HUES64 (cell line): ENCODE results near the gene HTR5A.

Source experiments
- H3K27ac ChIP-seq: 2 replicates; pipeline ENCODE4 v1.7.0; 2013; ENCODE audit warnings: low read depth, low read length, inconsistent platforms
- H3K27me3 ChIP-seq: 2 replicates; pipeline ENCODE4 v1.6.1; 2013; ENCODE audit warnings: mild to moderate bottlenecking, low read length; ENCODE audit not compliant: insufficient read depth
- H3K36me3 ChIP-seq: 2 replicates; pipeline ENCODE4 v1.6.1; 2013; ENCODE audit warnings: mild to moderate bottlenecking, low read length; ENCODE audit not compliant: insufficient read depth
- H3K4me1 ChIP-seq: 2 replicates; pipeline ENCODE4 v1.6.1; 2013; ENCODE audit warnings: mild to moderate bottlenecking, low read length, moderate library complexity; ENCODE audit not compliant: insufficient read depth
- H3K4me3 ChIP-seq: 2 replicates; pipeline ENCODE4 v1.5.1; 2013; ENCODE audit warnings: mild to moderate bottlenecking, low read length, moderate library complexity
- H3K9ac ChIP-seq: 2 replicates; pipeline ENCODE4 v1.6.1; 2013; ENCODE audit warnings: mild to moderate bottlenecking, low read depth, low read length
- H3K9me3 ChIP-seq: 2 replicates; pipeline ENCODE4 v1.6.1; 2013; ENCODE audit warnings: low read depth, low read length; ENCODE audit not compliant: insufficient read depth
- WGBS: fragments of 150-250, 120-280 bp; methylation state at CpG from one replicate; pipeline ENCODE4 v1.1.7; 2013; ENCODE audit warnings: missing lambda C conversion rate; 5-methylcytosine and 5-hydroxymethylcytosine counted together

HTR5A gene

DNA sequence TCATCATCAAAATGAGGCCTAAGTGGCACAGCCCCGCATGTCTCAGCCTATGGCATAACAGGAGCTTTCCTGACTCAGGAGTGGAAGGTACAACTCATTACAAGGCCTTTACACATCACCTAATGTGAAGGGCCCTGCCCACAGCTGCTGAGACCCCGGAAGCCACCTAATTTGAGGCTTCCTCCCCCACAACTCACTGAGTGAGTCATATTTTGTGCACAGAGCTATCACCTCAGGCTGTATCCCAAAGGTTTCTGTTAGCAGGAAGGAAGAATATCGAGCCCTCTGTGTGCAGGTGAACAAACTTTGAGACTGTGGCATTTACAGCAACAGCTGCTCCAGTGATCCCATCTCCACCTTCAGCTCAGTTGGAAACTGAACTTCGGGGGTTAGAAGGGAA lies 20.6 kb downstream of the HTR5A start:
- no peak overlapping the region for H3K27ac ChIP-seq
- H3K36me3 ChIP-seq, result no peaks in the 10 kb centered on the region
- H3K27me3 ChIP-seq, result no peaks in the 10 kb centered on the region

DNA sequence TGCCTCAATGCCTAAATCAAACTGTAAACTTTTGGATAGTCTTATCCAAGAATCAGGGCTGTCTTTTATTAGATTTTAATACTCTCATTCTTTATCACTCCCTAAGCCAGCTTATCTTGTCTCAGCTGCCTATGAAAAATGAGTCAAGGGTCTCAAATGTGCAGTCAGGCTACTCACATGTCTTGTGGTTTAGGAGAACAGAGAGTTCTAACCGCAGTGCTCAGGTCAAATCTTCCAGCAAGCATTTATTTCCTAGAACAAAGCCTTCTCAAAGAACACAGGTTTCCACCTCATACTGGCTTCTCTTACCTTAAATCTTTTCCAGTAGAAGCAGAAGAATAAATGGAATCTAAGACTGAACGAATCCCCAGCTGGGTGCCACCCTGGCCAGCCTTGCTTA lies 23.5 kb downstream of the HTR5A start:
- 91% methylated on average over 2 of the region's 2 CpGs for WGBS
- H3K9ac ChIP-seq, result no peak overlapping the region
- H3K4me3 ChIP-seq, result no peak overlapping the region
- no peaks in the 10 kb centered on the region for H3K4me1 ChIP-seq
- H3K27ac ChIP-seq, result no peak overlapping the region
- H3K27me3 ChIP-seq, result no peaks in the 10 kb centered on the region
- no peaks in the 10 kb centered on the region for H3K36me3 ChIP-seq
- H3K9me3 ChIP-seq, result peaks cover 11% of the 10 kb centered on the region; the same call in 1 of the 2 replicates

More for the DNA sequence above, 20.6 kb downstream of the HTR5A start:
- WGBS, result 91% methylated on average over 4 of the region's 4 CpGs
- Histone ChIP-seq H3K9ac (no peak overlapping the region), H3K9me3 (no peaks in the 10 kb centered on the region), H3K4me1 (peaks cover 9% of the 10 kb centered on the region; the same call in 1 of the 2 replicates), H3K4me3 (no peak overlapping the region)

DNA sequence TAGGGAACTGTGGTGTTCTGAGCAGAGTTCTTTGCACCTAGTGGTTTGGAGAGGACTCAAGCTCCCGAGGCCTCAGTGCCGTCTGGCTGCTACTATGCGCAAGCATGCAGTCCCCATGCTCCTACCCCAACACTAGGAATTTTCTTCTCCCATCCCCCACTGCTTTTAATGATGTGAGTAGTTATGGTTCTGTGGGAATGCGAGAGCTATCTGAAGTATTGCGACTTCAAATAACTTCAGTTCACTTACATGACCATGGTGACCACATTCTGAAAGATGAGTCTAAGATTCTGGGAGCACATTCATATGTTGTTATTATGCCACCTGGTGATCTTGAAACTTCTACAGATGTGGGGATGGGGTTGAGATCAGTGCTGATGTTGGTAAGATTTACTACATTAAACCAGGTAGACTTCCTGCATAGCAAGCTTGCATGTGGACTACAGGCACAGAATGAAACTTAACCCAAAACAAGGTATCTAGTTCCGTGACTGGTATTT lies 24.6 kb downstream of the HTR5A start:
- Histone ChIP-seq H3K27ac (no peak overlapping the region), H3K4me3 (no peak overlapping the region), H3K9me3 (peaks cover 11% of the 10 kb centered on the region; the same call in 1 of the 2 replicates), H3K27me3 (no peaks in the 10 kb centered on the region), H3K36me3 (no peaks in the 10 kb centered on the region), H3K9ac (no peak overlapping the region), H3K4me1 (no peaks in the 10 kb centered on the region)
- 82% methylated on average over 5 of the region's 6 CpGs for WGBS

DNA sequence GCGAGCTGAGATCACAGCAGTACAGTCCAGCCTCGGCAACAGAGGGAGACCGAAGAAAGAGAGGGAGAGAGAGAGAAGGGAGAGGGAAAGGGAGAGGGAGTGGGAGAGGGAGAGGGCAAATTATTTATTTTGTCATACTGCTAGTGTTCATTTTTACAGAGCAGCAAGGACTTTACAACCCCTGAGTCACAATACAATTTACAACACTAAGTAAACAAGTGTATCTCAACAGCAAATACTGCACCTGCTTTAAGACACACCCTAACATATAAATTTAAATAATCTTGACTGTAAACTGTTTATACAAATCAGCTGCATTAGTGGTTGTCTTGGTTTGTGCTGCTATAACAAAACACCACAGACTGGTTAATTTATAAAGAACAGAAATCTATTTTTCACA lies 27.2 kb downstream of the HTR5A start:
- no peak overlapping the region for H3K4me3 ChIP-seq
- H3K27me3 ChIP-seq, result no peaks in the 10 kb centered on the region
- no peak overlapping the region for H3K9ac ChIP-seq
- WGBS, result 82% methylated on average over 3 of the region's 3 CpGs
- H3K4me1 ChIP-seq, result no peaks in the 10 kb centered on the region
- no peak overlapping the region for H3K27ac ChIP-seq
- peaks cover 11% of the 10 kb centered on the region; the same call in 1 of the 2 replicates for H3K9me3 ChIP-seq
- no peaks in the 10 kb centered on the region for H3K36me3 ChIP-seq

DNA sequence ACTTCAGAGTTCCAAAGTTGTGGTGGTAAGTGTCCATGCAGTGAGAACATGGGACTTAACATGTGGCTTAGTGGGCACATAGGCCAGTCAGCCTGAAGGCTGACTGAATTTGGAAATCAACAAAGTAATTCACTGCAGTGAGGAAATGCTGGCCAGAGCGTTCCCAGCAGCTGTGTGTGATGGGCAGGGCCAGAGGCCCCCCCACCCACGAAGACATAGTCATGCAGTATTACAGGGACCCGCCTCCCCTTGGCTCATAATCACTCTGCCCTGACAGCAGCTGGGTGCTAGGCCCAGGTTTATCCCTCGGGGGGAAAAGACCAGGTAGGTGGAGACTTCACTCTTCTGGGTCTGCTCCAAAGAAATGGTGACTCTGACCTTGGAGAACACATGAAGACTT lies 33.7 kb downstream of the HTR5A start:
- H3K27me3 ChIP-seq, result no peaks in the 10 kb centered on the region

DNA sequence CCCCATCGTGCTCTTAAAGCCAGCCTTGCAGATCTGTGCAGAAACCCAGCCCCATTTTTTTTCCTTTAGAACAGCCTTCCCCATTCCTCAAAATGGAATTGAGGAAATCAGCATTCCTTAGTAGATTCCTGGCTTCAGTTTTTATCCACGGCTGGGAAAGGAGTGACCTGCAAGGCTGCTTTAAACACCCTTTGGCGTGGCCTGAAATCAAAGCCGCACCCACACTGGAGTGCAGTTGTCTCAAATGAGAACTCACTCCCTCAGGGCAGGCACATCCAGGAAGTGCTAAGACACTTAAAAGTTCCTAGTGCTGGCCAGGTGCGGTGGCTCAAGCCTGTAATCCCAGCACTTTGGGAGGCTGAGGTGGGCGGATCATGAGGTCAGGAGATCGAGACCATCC lies 34.8 kb downstream of the HTR5A start:
- H3K9ac ChIP-seq, result no peak overlapping the region
- H3K27ac ChIP-seq, result no peak overlapping the region
- 89% methylated on average over 6 of the region's 7 CpGs for WGBS

More for the DNA sequence above, 33.7 kb downstream of the HTR5A start:
- Histone ChIP-seq H3K4me3 (no peak overlapping the region), H3K27ac (no peak overlapping the region), H3K4me1 (peaks cover 7% of the 10 kb centered on the region; the same call in 1 of the 2 replicates), H3K9me3 (no peaks in the 10 kb centered on the region), H3K9ac (no peak overlapping the region), H3K36me3 (no peaks in the 10 kb centered on the region)
- 81% methylated on average over 4 of the region's 4 CpGs for WGBS

DNA sequence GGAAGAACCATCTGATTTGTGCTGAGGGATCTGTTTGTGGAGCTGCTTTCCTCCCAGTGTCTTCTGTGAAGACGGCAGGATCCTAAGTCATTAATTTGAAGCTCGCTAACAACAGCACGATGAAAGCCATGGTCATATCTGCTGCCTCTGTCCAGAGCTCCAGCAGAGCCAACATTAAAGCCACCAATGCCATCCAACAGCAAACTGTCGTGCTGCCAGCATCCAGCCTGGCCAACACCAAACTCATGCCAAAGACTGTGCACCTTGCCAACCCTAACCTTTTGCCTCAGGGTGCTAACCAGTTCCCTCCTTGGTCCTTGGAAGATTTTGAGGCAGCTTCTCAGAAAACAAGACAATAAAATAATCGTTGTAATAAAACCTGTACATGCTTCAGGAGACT lies 36.2 kb downstream of the HTR5A start:
- 95% methylated on average over 5 of the region's 5 CpGs for WGBS
- H3K9ac ChIP-seq, result no peak overlapping the region
- no peaks in the 10 kb centered on the region for H3K36me3 ChIP-seq
- H3K27ac ChIP-seq, result no peak overlapping the region
- H3K9me3 ChIP-seq, result no peaks in the 10 kb centered on the region
- peaks cover 13% of the 10 kb centered on the region; the same call in 1 of the 2 replicates for H3K4me1 ChIP-seq
- no peaks in the 10 kb centered on the region for H3K27me3 ChIP-seq
- H3K4me3 ChIP-seq, result no peak overlapping the region

More for the DNA sequence above, 34.8 kb downstream of the HTR5A start:
- no peaks in the 10 kb centered on the region for H3K36me3 ChIP-seq
- H3K4me1 ChIP-seq, result peaks cover 13% of the 10 kb centered on the region; the same call in 1 of the 2 replicates
- no peak overlapping the region for H3K4me3 ChIP-seq
- H3K27me3 ChIP-seq, result no peaks in the 10 kb centered on the region
- no peaks in the 10 kb centered on the region for H3K9me3 ChIP-seq

DNA sequence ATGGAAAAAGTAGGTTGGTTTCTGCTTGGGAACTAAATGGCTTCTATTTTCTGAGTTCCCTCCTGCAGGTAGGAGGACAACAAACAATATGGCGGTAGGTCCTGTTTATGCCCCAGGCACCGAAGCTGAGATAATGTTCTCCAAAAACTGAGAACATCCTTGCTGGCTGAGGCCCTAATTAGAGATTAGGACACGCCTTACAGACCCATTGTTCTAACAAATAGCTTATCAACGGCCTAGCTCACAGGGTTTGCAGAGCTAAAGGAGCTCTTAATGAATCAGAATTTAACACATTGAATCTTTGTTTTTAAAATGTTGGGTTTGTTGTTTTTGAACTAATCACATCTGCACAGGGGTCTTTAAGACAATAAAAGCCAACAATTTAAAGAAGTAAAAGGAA lies 37.0 kb downstream of the HTR5A start:
- 81% methylated on average over 4 of the region's 4 CpGs for WGBS

DNA sequence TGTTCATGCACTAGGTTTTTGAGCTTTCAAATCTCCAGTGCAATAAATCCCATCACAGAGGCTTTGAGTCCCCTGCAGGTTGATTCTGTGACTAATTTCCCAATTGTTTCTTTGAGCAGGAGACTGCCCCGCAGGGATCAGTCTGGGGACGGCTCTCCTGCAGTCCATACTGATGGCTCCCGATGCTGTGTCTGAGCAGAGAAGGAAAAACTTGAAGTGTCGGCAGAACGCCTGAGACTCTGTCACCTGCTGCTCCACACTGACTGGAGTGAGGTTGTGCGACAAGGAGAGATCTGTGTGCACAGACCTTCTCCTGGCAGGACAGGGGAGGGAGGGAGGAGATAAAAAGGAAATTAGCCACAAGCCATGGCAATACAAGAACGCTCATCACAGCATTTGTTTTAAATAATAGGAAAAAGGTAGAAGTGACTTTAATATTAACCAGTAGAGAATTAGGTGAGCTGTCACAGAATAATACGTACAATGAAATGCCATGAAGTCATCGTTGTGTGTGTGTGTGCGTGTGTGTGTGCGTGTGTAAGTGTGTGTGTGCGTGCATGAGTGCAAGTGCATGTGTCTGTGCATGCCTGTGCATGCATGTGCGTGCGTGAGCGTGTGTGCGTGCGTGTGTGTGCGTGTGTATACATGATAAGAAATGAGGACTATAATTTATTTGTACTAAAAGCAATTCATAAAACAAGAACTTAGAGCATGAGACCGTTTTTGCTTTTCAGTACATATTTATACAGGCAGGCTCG lies 38.2 kb downstream of the HTR5A start:
- Histone ChIP-seq H3K4me1 (peaks cover 13% of the 10 kb centered on the region; the same call in 1 of the 2 replicates), H3K9me3 (no peaks in the 10 kb centered on the region), H3K9ac (no peak overlapping the region), H3K27me3 (no peaks in the 10 kb centered on the region; the same call in 1 of the 2 replicates), H3K4me3 (no peak overlapping the region), H3K27ac (no peak overlapping the region), H3K36me3 (no peaks in the 10 kb centered on the region)
- WGBS, result 85% methylated on average over 20 of the region's 20 CpGs

More for the DNA sequence above, 37.0 kb downstream of the HTR5A start:
- H3K9ac ChIP-seq, result no peak overlapping the region
- H3K4me1 ChIP-seq, result peaks cover 13% of the 10 kb centered on the region; the same call in 1 of the 2 replicates
- H3K4me3 ChIP-seq, result no peak overlapping the region
- H3K9me3 ChIP-seq, result no peaks in the 10 kb centered on the region
- H3K27me3 ChIP-seq, result no peaks in the 10 kb centered on the region
- no peaks in the 10 kb centered on the region for H3K36me3 ChIP-seq
- no peak overlapping the region for H3K27ac ChIP-seq

DNA sequence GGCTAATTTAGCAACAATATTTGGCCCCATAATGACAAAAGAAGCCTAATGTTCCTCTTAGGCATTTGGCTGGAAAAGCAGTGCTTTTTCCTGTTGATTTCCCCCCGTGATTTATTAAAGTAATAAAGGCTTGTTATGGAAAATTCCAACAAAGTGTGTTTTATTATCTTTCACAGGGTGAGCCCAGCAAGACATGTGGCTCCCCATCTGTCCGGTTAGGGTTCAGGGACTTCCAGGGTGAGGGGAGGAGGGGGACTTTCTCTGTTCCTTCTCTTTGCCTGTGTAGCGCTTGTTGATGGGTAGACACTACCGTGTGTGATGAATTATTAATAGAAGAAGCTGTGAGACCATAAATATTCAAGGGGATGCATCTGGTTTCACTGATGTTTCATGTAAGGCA lies 39.0 kb downstream of the HTR5A start:
- Histone ChIP-seq H3K4me3 (no peak overlapping the region), H3K27me3 (no peaks in the 10 kb centered on the region; the same call in 1 of the 2 replicates), H3K36me3 (no peaks in the 10 kb centered on the region), H3K27ac (no peak overlapping the region), H3K4me1 (peaks cover 13% of the 10 kb centered on the region; the same call in 1 of the 2 replicates), H3K9ac (no peak overlapping the region), H3K9me3 (no peaks in the 10 kb centered on the region)
- 94% methylated on average over 4 of the region's 4 CpGs for WGBS

DNA sequence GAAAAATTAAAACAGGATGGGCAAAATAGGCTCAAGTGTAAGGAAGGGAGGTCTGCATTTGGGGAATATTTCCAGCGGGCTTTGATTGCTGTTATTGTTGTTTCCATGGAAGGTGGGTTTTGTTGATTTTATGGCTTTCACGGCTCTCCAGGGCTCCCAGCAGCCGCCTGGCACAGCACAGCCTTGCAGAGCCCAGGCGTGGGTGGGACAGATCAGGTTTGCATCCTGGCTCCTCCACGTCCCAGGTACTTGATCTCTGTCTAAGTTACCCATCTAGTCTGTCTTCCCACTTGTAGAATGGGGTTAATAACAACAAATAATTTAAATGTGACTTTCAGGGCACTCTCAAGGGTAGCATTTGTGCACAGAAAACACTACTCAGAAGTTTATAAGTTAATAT lies 45.2 kb downstream of the HTR5A start:
- no peak overlapping the region for H3K4me3 ChIP-seq
- no peak overlapping the region for H3K27ac ChIP-seq
- no peaks in the 10 kb centered on the region for H3K36me3 ChIP-seq
- no peak overlapping the region for H3K9ac ChIP-seq
- H3K4me1 ChIP-seq, result no peaks in the 10 kb centered on the region
- no peaks in the 10 kb centered on the region; the same call in 1 of the 2 replicates for H3K27me3 ChIP-seq
- H3K9me3 ChIP-seq, result peaks cover 4% of the 10 kb centered on the region; the same call in 1 of the 2 replicates
- WGBS, result 91% methylated on average over 5 of the region's 5 CpGs
